ENCODE results near the gene WDFY2. TPM values are rescaled to one million over a fixed set of nuclear protein-coding genes. Genes with fewer than 3 reads are reported as not detected.

Gene WDFY2
- total RNA-seq, 1 experiment from 2014 or later, result 45.5 TPM

DNA sequence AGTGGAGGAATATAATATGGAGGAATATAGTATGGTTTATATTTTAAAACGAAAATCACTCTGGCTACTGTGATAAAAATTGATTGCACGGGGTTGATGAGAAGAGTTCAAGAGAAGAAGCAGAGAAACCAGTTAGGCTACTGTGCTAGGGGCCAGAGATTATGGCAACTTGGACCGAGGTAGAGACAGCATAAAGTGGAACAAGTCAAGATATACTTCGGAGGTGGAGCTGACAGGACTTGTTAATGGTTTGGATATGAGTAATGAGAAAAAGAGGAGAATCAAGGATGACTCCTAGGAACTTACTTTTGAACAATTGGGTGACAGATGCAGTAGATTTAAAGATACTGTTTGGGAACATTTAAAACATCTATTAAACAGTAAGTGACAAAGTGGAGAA is 6.6 kb upstream of the WDFY2 start:
- ChIA-PET POLR2A (ENCODE audit: low non-redundant PET) (no interaction called here), CTCF (no interaction called here)
- no peak overlapping the region for H3K4me3 ChIP-seq (ENCODE audit: low read depth, low read length, poor library complexity, severe bottlenecking)
- H3K27me3 ChIP-seq (replicated peaks; ENCODE audit: insufficient read depth, low read depth, low read length, poor library complexity), result no peaks in the 10 kb centered on the region
- TF ChIP-seq, protein P1, sequence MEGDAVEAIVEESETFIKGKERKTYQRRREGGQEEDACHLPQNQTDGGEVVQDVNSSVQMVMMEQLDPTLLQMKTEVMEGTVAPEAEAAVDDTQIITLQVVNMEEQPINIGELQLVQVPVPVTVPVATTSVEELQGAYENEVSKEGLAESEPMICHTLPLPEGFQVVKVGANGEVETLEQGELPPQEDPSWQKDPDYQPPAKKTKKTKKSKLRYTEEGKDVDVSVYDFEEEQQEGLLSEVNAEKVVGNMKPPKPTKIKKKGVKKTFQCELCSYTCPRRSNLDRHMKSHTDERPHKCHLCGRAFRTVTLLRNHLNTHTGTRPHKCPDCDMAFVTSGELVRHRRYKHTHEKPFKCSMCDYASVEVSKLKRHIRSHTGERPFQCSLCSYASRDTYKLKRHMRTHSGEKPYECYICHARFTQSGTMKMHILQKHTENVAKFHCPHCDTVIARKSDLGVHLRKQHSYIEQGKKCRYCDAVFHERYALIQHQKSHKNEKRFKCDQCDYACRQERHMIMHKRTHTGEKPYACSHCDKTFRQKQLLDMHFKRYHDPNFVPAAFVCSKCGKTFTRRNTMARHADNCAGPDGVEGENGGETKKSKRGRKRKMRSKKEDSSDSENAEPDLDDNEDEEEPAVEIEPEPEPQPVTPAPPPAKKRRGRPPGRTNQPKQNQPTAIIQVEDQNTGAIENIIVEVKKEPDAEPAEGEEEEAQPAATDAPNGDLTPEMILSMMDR (conservative IDR thresholded peaks at IDR 0.05; ENCODE audit: low read depth, low read length), result no peak
- TF ChIP-seq EZH2 (IDR thresholded peaks at IDR 0.05; ENCODE audit: borderline replicate concordance, low read depth, low read length, poor library complexity, severe bottlenecking), result no peak
- H3K9me3 ChIP-seq (ENCODE audit: low read depth, low read length, poor library complexity, severe bottlenecking), result no peaks in the 10 kb centered on the region
- H3K27ac ChIP-seq (ENCODE audit: low read depth, low read length, poor library complexity, severe bottlenecking), result no peak overlapping the region
- no peaks in the 10 kb centered on the region for H3K4me1 ChIP-seq (ENCODE audit: insufficient read depth, low read length, poor library complexity, severe bottlenecking)
- no peak for DNase-seq (ENCODE audit: low spot score)
- no peaks in the 10 kb centered on the region for H3K36me3 ChIP-seq (ENCODE audit: insufficient read depth, low read length, poor library complexity, severe bottlenecking)
- intact Hi-C loops (cut with micrococcal nuclease; ENCODE audit: unreplicated experiment), result no loop called here
- BruUV-seq (replicated peaks), result no TSS peak

DNA sequence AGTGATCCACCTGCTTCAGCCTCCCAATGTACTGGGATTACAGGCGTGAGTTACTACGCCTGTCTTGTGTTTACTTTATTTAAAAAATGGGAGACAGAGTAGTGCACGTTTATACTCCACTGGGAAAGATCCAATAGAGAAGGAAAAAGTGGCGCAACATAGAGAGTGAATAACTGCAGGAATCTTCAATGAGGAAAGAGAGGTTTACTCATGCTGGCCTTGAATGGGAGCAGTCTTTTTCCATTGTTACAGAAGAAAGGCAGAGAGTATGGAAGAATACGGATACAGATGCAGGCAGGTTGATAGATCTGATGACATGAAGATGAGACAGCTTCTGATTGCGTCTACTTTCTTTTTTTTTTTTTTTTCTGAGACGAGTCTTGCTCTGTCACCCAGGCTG is 4.6 kb upstream of the WDFY2 start:
- no peaks in the 10 kb centered on the region for H3K4me1 ChIP-seq (ENCODE audit: insufficient read depth, low read length, poor library complexity, severe bottlenecking)
- CTCF ChIA-PET, result no interaction called here
- H3K9me3 ChIP-seq (ENCODE audit: low read depth, low read length, poor library complexity, severe bottlenecking), result no peaks in the 10 kb centered on the region

DNA sequence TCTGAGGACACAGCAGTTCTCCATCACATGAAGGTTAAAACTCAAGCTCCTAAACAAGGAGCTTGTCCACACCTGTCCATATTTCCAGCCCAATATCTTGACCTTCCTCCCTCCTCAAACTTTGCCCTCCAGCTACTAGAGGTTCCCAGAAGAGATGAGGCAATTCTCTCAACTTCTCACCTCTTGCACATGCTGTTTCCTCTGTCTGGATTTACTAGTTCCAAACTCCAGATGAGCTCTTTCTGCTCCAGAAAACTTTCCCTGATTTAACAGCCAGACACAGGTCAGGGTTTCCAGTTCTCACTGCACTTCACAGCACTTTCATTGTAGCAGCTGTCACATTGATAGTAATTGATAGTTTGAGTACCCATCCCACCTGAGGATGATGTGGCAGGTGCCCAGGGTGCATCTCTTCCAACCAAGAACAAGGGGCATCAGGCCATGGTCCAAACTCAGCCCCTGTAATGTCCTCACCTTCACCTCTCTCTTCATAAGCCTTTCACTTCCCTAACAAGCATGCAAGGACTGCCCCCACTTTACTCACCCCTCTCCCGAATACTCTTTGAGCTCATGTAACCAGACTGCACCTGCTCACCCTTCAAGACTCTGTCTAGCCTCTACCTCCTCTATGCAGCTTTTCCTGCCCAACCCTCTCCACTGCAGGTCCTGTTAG is 3.0 kb upstream of the WDFY2 start:
- intact Hi-C loops (cut with micrococcal nuclease; ENCODE audit: unreplicated experiment), result no loop called here
- Histone ChIP-seq H3K27me3 (replicated peaks; ENCODE audit: insufficient read depth, low read depth, low read length, poor library complexity) (no peaks in the 10 kb centered on the region), H3K4me3 (ENCODE audit: low read depth, low read length, poor library complexity, severe bottlenecking) (no peak overlapping the region), H3K27ac (ENCODE audit: low read depth, low read length, poor library complexity, severe bottlenecking) (no peak overlapping the region), H3K9me3 (ENCODE audit: low read depth, low read length, poor library complexity, severe bottlenecking) (no peaks in the 10 kb centered on the region), H3K36me3 (ENCODE audit: insufficient read depth, low read length, poor library complexity, severe bottlenecking) (no peaks in the 10 kb centered on the region), H3K4me1 (ENCODE audit: insufficient read depth, low read length, poor library complexity, severe bottlenecking) (no peaks in the 10 kb centered on the region)
- POLR2A ChIA-PET (ENCODE audit: low non-redundant PET), result no interaction called here
- no TSS peak for BruUV-seq (replicated peaks)
- DNase-seq (ENCODE audit: low spot score), result no peak
- CTCF ChIA-PET, result no interaction called here
- TF ChIP-seq, protein P1 (conservative IDR thresholded peaks at IDR 0.05; ENCODE audit: low read depth, low read length), result no peak
- no peak for TF ChIP-seq EZH2 (IDR thresholded peaks at IDR 0.05; ENCODE audit: borderline replicate concordance, low read depth, low read length, poor library complexity, severe bottlenecking)

More for the DNA sequence above, 4.6 kb upstream of the WDFY2 start:
- TF ChIP-seq, protein P1 (conservative IDR thresholded peaks at IDR 0.05; ENCODE audit: low read depth, low read length), result no peak
- no peak for TF ChIP-seq EZH2 (IDR thresholded peaks at IDR 0.05; ENCODE audit: borderline replicate concordance, low read depth, low read length, poor library complexity, severe bottlenecking)
- intact Hi-C loops (cut with micrococcal nuclease; ENCODE audit: unreplicated experiment), result no loop called here
- POLR2A ChIA-PET (ENCODE audit: low non-redundant PET), result no interaction called here
- Histone ChIP-seq H3K36me3 (ENCODE audit: insufficient read depth, low read length, poor library complexity, severe bottlenecking) (no peaks in the 10 kb centered on the region), H3K27me3 (replicated peaks; ENCODE audit: insufficient read depth, low read depth, low read length, poor library complexity) (no peaks in the 10 kb centered on the region), H3K27ac (ENCODE audit: low read depth, low read length, poor library complexity, severe bottlenecking) (no peak overlapping the region), H3K4me3 (ENCODE audit: low read depth, low read length, poor library complexity, severe bottlenecking) (no peak overlapping the region)
- no peak for DNase-seq (ENCODE audit: low spot score)
- no TSS peak for BruUV-seq (replicated peaks)
